SK-N-SH treated with all-trans-retinoic acid at 6 μM for 48 hours (cell line): ENCODE measurements around the gene ADGRV1.

ENCODE experiments used
- ATAC-seq: fragments of 200-7000 bp; cut with Tn5 transposase; 3 replicates; pipeline ENCODE4 v1.9.1; 2020; ENCODE audit warnings: mild to moderate bottlenecking, moderate library complexity
- ARNTL ChIP-seq: fragments of 450-650 bp; formaldehyde crosslinking; IDR thresholded peaks from 2 replicates; pipeline ENCODE4 v1.5.0; 2020; ENCODE audit warnings: low read depth, mild to moderate bottlenecking, moderate library complexity, borderline replicate concordance
- ESRRG ChIP-seq: fragments of 250-450 bp; sonication (Bioruptor Pico); IDR thresholded peaks from 2 replicates; pipeline ENCODE4 v1.6.1; 2021; ENCODE audit warnings: mild to moderate bottlenecking
- GLIS3 ChIP-seq: fragments of 250-450 bp; sonication (Bioruptor Pico); IDR thresholded peaks from 2 replicates; pipeline ENCODE4 v1.5.0; 2020; ENCODE audit warnings: mild to moderate bottlenecking, moderate library complexity
- ISL1 ChIP-seq: fragments of 250-450 bp; sonication (Bioruptor Pico); IDR thresholded peaks from 2 replicates; pipeline ENCODE4 v2.1.2; 2022; ENCODE audit warnings: mild to moderate bottlenecking, moderate library complexity
- OSR1 ChIP-seq: fragments of 250-450 bp; sonication (Bioruptor Pico); IDR thresholded peaks from 2 replicates; pipeline ENCODE4 v1.8.0; 2022; ENCODE audit warnings: moderate library complexity, mild to moderate bottlenecking, inconsistent platforms
- PPARA ChIP-seq: fragments of 250-450 bp; sonication (Bioruptor Pico); IDR thresholded peaks from 2 replicates; pipeline ENCODE4 v1.5.0; 2020; ENCODE audit warnings: mild to moderate bottlenecking, borderline replicate concordance
- RARB ChIP-seq: fragments of 250-450 bp; sonication (Bioruptor Pico); IDR thresholded peaks from 2 replicates; pipeline ENCODE4 v1.8.0; 2021; ENCODE audit warnings: mild to moderate bottlenecking, moderate library complexity
- SNAI2 ChIP-seq: fragments of 250-450 bp; sonication (Bioruptor Pico); IDR thresholded peaks from 2 replicates; pipeline ENCODE4 v1.5.0; 2020; ENCODE audit warnings: mild to moderate bottlenecking, moderate library complexity
- TCF4 ChIP-seq: fragments of 250-450 bp; sonication (Bioruptor Pico); IDR thresholded peaks from 2 replicates; pipeline ENCODE4 v1.8.0; 2021; ENCODE audit warnings: mild to moderate bottlenecking, moderate library complexity, borderline replicate concordance
- TOX ChIP-seq: fragments of 250-450 bp; sonication (Bioruptor Pico); IDR thresholded peaks from 2 replicates; pipeline ENCODE4 v1.8.0; 2021; ENCODE audit warnings: mild to moderate bottlenecking, moderate library complexity, borderline replicate concordance
- ZC3H10 ChIP-seq: fragments of 250-450 bp; sonication (Bioruptor Pico); IDR thresholded peaks from 2 replicates; pipeline ENCODE4 v1.5.1; 2021; ENCODE audit warnings: mild to moderate bottlenecking, moderate library complexity
- ZFP3 ChIP-seq: fragments of 250-450 bp; sonication (Bioruptor Pico); IDR thresholded peaks from 2 replicates; pipeline ENCODE4 v1.5.0; 2020; ENCODE audit warnings: mild to moderate bottlenecking, moderate library complexity
- ZFP30 ChIP-seq: fragments of 450-650 bp; formaldehyde crosslinking; IDR thresholded peaks from 2 replicates; pipeline ENCODE4 v1.5.0; 2022; ENCODE audit warnings: mild to moderate bottlenecking, moderate library complexity
- ZNF70 ChIP-seq: fragments of 450-650 bp; formaldehyde crosslinking; IDR thresholded peaks from 2 replicates; pipeline ENCODE4 v1.5.0; 2020; ENCODE audit warnings: mild to moderate bottlenecking, moderate library complexity
- ZNF8 ChIP-seq: fragments of 450-650 bp; formaldehyde crosslinking; IDR thresholded peaks from 2 replicates; pipeline ENCODE4 v1.5.0; 2020; ENCODE audit warnings: mild to moderate bottlenecking, moderate library complexity
- TF ChIP-seq, protein P1 (sequence below): fragments of 250-450 bp; sonication (Bioruptor Pico); IDR thresholded peaks from 2 replicates; pipeline ENCODE4 v1.8.0; 2020; ENCODE audit warnings: mild to moderate bottlenecking, moderate library complexity, borderline replicate concordance
- TF ChIP-seq, protein P2 (sequence below): fragments of 250-450 bp; sonication (Bioruptor Pico); IDR thresholded peaks from 2 replicates; pipeline ENCODE4 v1.5.0; 2020; ENCODE audit warnings: mild to moderate bottlenecking, moderate library complexity
- TF ChIP-seq, protein P3 (sequence below): fragments of 250-450 bp; sonication (Bioruptor Pico); IDR thresholded peaks from 2 replicates; pipeline ENCODE4 v1.8.0; 2021; ENCODE audit warnings: low read depth, mild to moderate bottlenecking, moderate library complexity, borderline replicate concordance
- TF ChIP-seq, protein P4 (sequence below): fragments of 250-450 bp; sonication (Bioruptor Pico); IDR thresholded peaks from 2 replicates; pipeline ENCODE4 v1.5.1; 2021; ENCODE audit warnings: mild to moderate bottlenecking, moderate library complexity
- TF ChIP-seq, protein P5 (sequence below): fragments of 250-450 bp; sonication (Bioruptor Pico); IDR thresholded peaks from 2 replicates; pipeline ENCODE4 v1.5.1; 2020; ENCODE audit warnings: low read depth, mild to moderate bottlenecking, moderate library complexity

ADGRV1 gene

DNA sequence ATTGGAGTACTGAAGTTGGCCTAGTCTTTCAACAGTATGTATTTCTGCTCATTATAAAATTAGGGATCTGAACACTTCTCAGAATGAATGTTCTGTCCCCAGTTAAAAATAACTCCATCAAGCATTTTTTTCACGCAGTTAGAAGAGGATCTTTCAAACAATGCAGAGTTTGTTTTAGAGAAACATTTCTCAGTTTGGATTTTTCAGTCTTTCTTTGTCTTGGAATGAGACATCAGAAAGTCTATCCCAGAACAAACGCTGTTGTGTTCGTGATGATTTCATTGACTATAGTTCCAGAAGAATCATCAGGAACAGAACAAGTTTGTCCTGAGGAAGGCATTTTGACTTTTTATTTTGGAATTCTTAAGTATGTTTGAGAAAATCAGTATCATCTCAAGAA, 605.8 kb downstream of the ADGRV1 start:
- TF ChIP-seq PPARA (CRISPR knock-in tag) = no peak
- TF ChIP-seq ARNTL (CRISPR knock-in tag) = no peak
- TF ChIP-seq ZNF8 (CRISPR knock-in tag) = no peak
- TF ChIP-seq ZC3H10 = no peak
- TF ChIP-seq RARB (CRISPR knock-in tag) = no peak
- TF ChIP-seq GLIS3 (CRISPR knock-in tag) = no peak
- TF ChIP-seq TCF4 = no peak
- TF ChIP-seq, protein P1, sequence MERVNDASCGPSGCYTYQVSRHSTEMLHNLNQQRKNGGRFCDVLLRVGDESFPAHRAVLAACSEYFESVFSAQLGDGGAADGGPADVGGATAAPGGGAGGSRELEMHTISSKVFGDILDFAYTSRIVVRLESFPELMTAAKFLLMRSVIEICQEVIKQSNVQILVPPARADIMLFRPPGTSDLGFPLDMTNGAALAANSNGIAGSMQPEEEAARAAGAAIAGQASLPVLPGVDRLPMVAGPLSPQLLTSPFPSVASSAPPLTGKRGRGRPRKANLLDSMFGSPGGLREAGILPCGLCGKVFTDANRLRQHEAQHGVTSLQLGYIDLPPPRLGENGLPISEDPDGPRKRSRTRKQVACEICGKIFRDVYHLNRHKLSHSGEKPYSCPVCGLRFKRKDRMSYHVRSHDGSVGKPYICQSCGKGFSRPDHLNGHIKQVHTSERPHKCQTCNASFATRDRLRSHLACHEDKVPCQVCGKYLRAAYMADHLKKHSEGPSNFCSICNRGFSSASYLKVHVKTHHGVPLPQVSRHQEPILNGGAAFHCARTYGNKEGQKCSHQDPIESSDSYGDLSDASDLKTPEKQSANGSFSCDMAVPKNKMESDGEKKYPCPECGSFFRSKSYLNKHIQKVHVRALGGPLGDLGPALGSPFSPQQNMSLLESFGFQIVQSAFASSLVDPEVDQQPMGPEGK (CRISPR knock-in tag) = no peak
- TF ChIP-seq ISL1 = no peak
- TF ChIP-seq OSR1 = no peak
- TF ChIP-seq, protein P2, sequence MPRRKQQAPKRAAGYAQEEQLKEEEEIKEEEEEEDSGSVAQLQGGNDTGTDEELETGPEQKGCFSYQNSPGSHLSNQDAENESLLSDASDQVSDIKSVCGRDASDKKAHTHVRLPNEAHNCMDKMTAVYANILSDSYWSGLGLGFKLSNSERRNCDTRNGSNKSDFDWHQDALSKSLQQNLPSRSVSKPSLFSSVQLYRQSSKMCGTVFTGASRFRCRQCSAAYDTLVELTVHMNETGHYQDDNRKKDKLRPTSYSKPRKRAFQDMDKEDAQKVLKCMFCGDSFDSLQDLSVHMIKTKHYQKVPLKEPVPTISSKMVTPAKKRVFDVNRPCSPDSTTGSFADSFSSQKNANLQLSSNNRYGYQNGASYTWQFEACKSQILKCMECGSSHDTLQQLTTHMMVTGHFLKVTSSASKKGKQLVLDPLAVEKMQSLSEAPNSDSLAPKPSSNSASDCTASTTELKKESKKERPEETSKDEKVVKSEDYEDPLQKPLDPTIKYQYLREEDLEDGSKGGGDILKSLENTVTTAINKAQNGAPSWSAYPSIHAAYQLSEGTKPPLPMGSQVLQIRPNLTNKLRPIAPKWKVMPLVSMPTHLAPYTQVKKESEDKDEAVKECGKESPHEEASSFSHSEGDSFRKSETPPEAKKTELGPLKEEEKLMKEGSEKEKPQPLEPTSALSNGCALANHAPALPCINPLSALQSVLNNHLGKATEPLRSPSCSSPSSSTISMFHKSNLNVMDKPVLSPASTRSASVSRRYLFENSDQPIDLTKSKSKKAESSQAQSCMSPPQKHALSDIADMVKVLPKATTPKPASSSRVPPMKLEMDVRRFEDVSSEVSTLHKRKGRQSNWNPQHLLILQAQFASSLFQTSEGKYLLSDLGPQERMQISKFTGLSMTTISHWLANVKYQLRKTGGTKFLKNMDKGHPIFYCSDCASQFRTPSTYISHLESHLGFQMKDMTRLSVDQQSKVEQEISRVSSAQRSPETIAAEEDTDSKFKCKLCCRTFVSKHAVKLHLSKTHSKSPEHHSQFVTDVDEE (CRISPR knock-in tag) = no peak
- no peak for TF ChIP-seq ZNF70 (CRISPR knock-in tag)
- ATAC-seq = no peak

DNA sequence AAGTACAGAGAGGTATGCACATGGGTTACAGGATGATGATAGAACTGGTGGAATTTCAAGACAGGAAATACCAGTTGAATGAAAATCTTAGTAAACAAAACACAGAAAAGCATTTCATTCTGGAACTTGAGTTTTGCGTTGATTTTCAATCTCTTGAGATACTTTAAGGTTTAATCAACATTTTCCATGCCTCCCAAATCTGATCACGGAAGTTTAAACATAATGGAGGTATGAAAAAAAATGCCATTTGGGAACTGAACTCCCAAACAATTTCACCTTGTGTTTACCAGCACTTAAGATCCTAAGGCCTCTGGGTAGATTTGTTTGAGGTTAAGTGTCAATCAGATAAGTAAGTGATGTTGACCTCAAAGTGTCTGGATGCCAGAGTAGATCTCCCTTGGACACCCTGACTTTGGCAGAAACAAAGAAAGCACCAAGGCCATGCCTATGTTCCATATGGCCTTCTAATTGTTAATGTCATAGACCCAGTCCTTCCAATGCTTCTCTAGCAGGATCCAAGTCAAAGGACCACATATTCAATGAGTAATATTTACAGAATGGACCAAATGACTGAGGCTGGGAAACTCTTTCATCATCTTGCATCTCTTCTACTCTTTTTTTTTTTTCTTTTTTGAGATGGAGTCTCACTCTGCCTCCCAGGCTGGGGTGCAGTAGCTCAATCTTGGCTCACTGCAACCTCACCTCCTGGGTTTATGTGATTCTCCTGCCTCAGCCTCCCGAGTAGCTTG, 607.6 kb downstream of the ADGRV1 start:
- TF ChIP-seq ZFP30 (CRISPR knock-in tag) (no peak), PPARA (CRISPR knock-in tag) (no peak), TOX (CRISPR knock-in tag) (no peak), GLIS3 (CRISPR knock-in tag) (no peak), OSR1 (no peak), ARNTL (CRISPR knock-in tag) (no peak), ESRRG (no peak), SNAI2 (CRISPR knock-in tag) (no peak)
- TF ChIP-seq, protein P1 (CRISPR knock-in tag) = no peak
- TF ChIP-seq, protein P3, sequence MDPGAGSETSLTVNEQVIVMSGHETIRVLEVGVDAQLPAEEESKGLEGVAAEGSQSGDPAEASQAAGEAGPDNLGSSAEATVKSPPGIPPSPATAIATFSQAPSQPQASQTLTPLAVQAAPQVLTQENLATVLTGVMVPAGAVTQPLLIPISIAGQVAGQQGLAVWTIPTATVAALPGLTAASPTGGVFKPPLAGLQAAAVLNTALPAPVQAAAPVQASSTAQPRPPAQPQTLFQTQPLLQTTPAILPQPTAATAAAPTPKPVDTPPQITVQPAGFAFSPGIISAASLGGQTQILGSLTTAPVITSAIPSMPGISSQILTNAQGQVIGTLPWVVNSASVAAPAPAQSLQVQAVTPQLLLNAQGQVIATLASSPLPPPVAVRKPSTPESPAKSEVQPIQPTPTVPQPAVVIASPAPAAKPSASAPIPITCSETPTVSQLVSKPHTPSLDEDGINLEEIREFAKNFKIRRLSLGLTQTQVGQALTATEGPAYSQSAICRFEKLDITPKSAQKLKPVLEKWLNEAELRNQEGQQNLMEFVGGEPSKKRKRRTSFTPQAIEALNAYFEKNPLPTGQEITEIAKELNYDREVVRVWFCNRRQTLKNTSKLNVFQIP = no peak
- TF ChIP-seq, protein P4, sequence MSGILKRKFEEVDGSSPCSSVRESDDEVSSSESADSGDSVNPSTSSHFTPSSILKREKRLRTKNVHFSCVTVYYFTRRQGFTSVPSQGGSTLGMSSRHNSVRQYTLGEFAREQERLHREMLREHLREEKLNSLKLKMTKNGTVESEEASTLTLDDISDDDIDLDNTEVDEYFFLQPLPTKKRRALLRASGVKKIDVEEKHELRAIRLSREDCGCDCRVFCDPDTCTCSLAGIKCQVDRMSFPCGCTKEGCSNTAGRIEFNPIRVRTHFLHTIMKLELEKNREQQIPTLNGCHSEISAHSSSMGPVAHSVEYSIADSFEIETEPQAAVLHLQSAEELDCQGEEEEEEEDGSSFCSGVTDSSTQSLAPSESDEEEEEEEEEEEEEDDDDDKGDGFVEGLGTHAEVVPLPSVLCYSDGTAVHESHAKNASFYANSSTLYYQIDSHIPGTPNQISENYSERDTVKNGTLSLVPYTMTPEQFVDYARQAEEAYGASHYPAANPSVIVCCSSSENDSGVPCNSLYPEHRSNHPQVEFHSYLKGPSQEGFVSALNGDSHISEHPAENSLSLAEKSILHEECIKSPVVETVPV (CRISPR knock-in tag) = no peak
- peak; percentile 28; the same call in 1 of the 3 replicates for ATAC-seq

DNA sequence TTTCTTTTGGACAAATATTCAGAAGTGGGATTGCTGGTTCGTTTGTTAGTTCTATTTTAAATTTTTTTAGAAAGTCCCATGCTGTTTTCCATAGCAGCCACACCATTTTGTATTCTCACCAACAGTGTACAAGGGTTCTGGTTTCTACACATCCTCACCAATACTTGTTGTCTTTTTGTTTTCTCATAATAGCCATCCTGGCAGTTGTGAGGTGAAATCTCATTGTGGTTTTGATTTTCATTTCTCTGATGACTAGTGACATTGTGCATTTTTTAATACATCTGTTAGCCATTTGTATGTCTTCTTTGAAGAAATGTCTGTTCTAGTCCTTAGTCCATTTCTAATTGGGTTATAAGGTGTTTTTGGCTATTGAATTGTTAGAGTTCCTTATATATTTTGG, 610.3 kb downstream of the ADGRV1 start:
- no peak for TF ChIP-seq SNAI2 (CRISPR knock-in tag)
- no peak for TF ChIP-seq ZC3H10
- TF ChIP-seq, protein P1 (CRISPR knock-in tag) = no peak
- TF ChIP-seq, protein P5, sequence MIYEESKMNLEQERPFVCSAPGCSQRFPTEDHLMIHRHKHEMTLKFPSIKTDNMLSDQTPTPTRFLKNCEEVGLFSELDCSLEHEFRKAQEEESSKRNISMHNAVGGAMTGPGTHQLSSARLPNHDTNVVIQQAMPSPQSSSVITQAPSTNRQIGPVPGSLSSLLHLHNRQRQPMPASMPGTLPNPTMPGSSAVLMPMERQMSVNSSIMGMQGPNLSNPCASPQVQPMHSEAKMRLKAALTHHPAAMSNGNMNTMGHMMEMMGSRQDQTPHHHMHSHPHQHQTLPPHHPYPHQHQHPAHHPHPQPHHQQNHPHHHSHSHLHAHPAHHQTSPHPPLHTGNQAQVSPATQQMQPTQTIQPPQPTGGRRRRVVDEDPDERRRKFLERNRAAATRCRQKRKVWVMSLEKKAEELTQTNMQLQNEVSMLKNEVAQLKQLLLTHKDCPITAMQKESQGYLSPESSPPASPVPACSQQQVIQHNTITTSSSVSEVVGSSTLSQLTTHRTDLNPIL (CRISPR knock-in tag) = no peak
- TF ChIP-seq ZFP3 = no peak
- no peak for TF ChIP-seq OSR1
- TF ChIP-seq ZFP30 (CRISPR knock-in tag) = no peak
- no peak for TF ChIP-seq PPARA (CRISPR knock-in tag)
- no peak for TF ChIP-seq TCF4
- no peak for TF ChIP-seq ZNF8 (CRISPR knock-in tag)
- TF ChIP-seq, protein P3 = no peak
- no peak for ATAC-seq
